Measurements from ENCODE around the gene MXRA8. TPM values are rescaled to one million over a fixed set of nuclear protein-coding genes. Genes with fewer than 3 reads are reported as not detected.
A peak's percentile ranks its signal among the peaks of the same experiment; 100 is the strongest.

The MXRA8 gene
- total and polyA plus RNA-seq, 9 donors = 40.3 to 206 (median 131) TPM

GRCh38 chr1:1401457-1402010 is 43.2 kb upstream of the MXRA8 start:
- H3K9me3 ChIP-seq = no peaks in the 10 kb centered on the region
- no peaks in the 10 kb centered on the region for H3K27me3 ChIP-seq
- H3K27ac ChIP-seq = no peak overlapping the region
- no peaks in the 10 kb centered on the region for H3K36me3 ChIP-seq
- WGBS, 3 donors = 71 to 82% (median 76%) methylated on average over 7 of the region's 7 CpGs
- H3K4me3 ChIP-seq = no peak overlapping the region
- H3K4me1 ChIP-seq (ENCODE audit: insufficient read depth) = peaks cover 16% of the 10 kb centered on the region
- intact Hi-C loops (cut with DNase I) = no loop called here
- no peak for DNase-seq
- TF ChIP-seq EP300 (IDR thresholded peaks at IDR 0.05) = no peak
- TF ChIP-seq CTCF (IDR thresholded peaks at IDR 0.05) = no peak
- TF ChIP-seq POLR2A (IDR thresholded peaks at IDR 0.05) = no peak

DNA sequence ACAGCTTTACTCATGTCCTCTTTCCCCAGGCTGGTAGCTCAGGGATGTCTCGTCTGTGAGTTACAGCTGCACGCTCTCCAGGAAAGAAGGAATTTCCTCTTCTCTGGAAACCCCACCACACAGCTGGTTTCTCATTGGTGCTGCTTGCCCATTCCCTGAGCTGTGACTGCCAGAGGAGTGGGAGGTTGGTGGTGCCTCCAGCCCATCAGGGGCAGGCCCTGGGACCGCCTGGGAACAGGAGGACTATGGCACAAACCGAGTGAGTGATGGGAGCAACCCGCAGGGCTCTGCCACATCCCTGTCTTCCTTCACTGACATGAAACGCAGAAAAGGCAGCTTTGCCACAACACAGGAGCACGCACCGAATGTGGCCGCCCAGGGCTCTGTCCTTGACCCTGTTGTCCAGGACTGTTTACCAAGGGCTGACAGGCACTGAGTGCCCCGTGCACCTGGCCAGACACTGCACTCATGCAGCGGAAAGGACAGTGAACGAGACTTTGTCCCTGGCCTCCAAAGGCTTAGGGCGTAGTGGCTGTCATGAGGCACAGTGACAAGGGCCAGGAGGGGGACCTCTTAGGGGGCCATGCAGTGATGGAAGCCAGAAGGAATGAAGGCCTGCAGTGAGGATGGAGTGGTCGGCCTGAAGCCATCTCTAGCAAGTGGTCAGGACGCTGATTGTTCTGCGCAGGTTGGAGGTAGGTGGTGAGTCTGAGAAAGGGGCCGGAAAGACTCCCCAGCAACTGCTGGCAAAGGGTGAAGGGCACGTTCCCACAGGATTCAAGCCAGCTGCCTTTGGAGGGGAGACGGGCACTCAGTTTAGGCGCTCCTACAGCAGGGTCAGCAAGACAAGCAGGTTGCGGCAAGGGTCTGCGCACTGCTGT is 42.5 kb upstream of the MXRA8 start:
- H3K4me1 ChIP-seq (ENCODE audit: insufficient read depth) = peaks cover 12% of the 10 kb centered on the region
- TF ChIP-seq POLR2A (IDR thresholded peaks at IDR 0.05) (no peak), EP300 (IDR thresholded peaks at IDR 0.05) (no peak), CTCF (IDR thresholded peaks at IDR 0.05) (no peak)
- H3K27me3 ChIP-seq = no peaks in the 10 kb centered on the region
- DNase-seq = no peak
- H3K36me3 ChIP-seq = no peaks in the 10 kb centered on the region
- H3K9me3 ChIP-seq = no peaks in the 10 kb centered on the region
- H3K27ac ChIP-seq = no peak overlapping the region
- intact Hi-C loops (cut with DNase I) = no loop called here
- WGBS, 3 donors = 55 to 68% (median 56%) methylated on average over 22 of the region's 22 CpGs
- H3K4me3 ChIP-seq = no peak overlapping the region

DNA sequence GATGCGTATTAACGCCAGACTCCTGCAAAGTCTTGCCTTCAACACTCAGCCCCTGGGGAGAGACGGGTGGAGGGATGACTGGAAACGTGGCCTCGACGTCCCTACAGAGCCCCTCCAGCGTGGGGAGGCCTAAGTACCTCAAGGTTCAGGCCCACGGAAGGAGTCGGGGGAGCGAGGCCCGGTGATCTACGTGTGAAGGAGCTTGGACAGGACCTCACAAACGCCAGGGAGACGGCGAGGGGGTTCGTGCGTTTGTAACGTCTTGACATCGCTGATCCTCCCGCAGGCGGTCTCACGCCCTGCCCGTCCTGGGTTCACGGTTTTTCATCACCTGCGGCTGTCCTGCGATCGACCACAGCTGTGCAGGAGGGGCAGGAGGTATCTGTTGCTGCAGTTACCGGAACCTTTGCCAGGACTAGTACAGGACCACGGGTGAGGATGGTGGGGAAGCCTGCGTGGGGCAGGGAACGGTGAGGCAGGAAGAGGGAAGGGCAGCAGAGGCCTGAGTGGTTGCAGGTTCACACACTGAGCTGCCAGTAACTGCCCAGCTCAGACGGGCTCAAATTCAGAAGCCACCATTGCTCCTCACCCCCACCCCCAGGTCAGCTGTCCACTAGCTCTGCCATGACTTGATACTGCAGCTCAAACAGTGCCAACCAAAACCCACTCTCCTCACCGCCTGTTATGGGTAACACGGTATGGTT is 41.7 kb upstream of the MXRA8 start:
- H3K36me3 ChIP-seq = no peaks in the 10 kb centered on the region
- peak overlapping the region; percentile 21 to 61 for H3K27ac ChIP-seq

More for the DNA sequence above, 41.7 kb upstream of the MXRA8 start:
- peak in 2 of 5 donors; percentile 50 to 56 for DNase-seq
- no peaks in the 10 kb centered on the region for H3K9me3 ChIP-seq
- H3K4me3 ChIP-seq = peak overlapping the region; percentile 64
- H3K27me3 ChIP-seq = no peaks in the 10 kb centered on the region
- 2 to 5% (median 4%) methylated on average over 34 of the region's 34 CpGs for WGBS, 3 donors
- intact Hi-C loops (cut with DNase I) = loop anchor here in 1 of 4 donors (2.0 kb wide), 1 partner anchor 51 kb away; the partner anchor contains the start of gene DVL1
- peaks cover 10% of the 10 kb centered on the region for H3K4me1 ChIP-seq (ENCODE audit: insufficient read depth)
- TF ChIP-seq POLR2A (IDR thresholded peaks at IDR 0.05) (no peak), CTCF (IDR thresholded peaks at IDR 0.05) (no peak)

All from ovary (tissue), 9 donors.